HepG2 (cell line): ENCODE measurements around the gene FAM222B. TPM values are rescaled to one million over a fixed set of nuclear protein-coding genes. Genes with fewer than 3 reads are reported as not detected.

Source experiments
- ATAC-seq: fragments of 200-7000 bp; cut with Tn5 transposase; 3 replicates; pipeline ENCODE4 v1.9.1; 2020; ENCODE audit warnings: mild to moderate bottlenecking, moderate library complexity
- BruUV-seq: library from RNA; stranded (reverse); fragments of 400-500 nt; replicated peaks from 2 replicates; lab custom pipeline; 2021; lab: Mats Ljungman, UMichigan
- CTCF ChIA-PET: fragments of 300-600 bp; formaldehyde crosslinking; extraction: SDS; loops from one replicate; lab custom pipeline; 2021; ENCODE audit warnings: low total read pairs, inconsistent platforms, low intra/inter-chr PET ratio; lab: Yijun Ruan, JAX
- POLR2A ChIA-PET: fragments of 350-600 bp; sonication (Branson Sonifier 250); formaldehyde crosslinking; loops from one replicate; lab custom pipeline; 2020; ENCODE audit warnings: antibody characterized with exemption, inconsistent platforms; lab: Yijun Ruan, JAX
- DNase-seq: peaks from one replicate; pipeline ENCODE4 v3.0.0-alpha.2; 2015; ENCODE audit warnings: low spot score
- FAIRE-seq: peaks from 3 replicates; lab custom pipeline; 2011; peaks lifted over from hg19 to GRCh38; lab: Jason Lieb, UNC
- H2AFZ ChIP-seq: one replicate; pipeline ENCODE4 v1.6.1; 2011; ENCODE audit warnings: low read length, inconsistent platforms
- H3K27ac ChIP-seq: fragments of 300-600 bp; 3 replicates; pipeline ENCODE4 v1.8.0; 2011; ENCODE audit warnings: mixed run types, mild to moderate bottlenecking, mixed read lengths, low read length, inconsistent platforms; ENCODE audit not compliant: insufficient read depth; ENCODE audit errors: extremely low read length
- H3K27me3 ChIP-seq, 2 experiments: fragments of 200-600 bp in 1 of 2; 2 replicates in 1 of 2; 3 replicates in 1 of 2; pipeline versions ENCODE4 v1.6.0 to v1.8.0; 2011; ENCODE audit warnings: low read length in 2 of 2, mild to moderate bottlenecking in 2 of 2, moderate library complexity in 2 of 2, inconsistent platforms in 1 of 2; ENCODE audit not compliant: insufficient read depth in 2 of 2, control insufficient read depth in 1 of 2
- H3K36me3 ChIP-seq, 2 experiments: fragments of 200-600 bp in 1 of 2; replicated peaks in 1 of 2; 2 replicates in 1 of 2; 3 replicates in 1 of 2; pipeline versions ENCODE4 v1.5.1 to v1.8.0; 2011; ENCODE audit warnings: low read length in 2 of 2, inconsistent platforms in 1 of 2; ENCODE audit not compliant: insufficient read depth in 2 of 2, control insufficient read depth in 1 of 2
- H3K4me1 ChIP-seq: 2 replicates; pipeline ENCODE4 v1.5.1; 2012; ENCODE audit warnings: low read length, inconsistent platforms; ENCODE audit not compliant: insufficient read depth
- H3K4me2 ChIP-seq: 2 replicates; pipeline ENCODE4 v1.6.0; 2011; ENCODE audit warnings: low read depth, low read length, inconsistent platforms
- H3K4me3 ChIP-seq, 3 experiments: fragments of 200-600 bp in 1 of 3; sonication (generic), shearing (Covaris generic) in 1 of 3; replicated peaks in 1 of 3; 2 replicates each; pipeline ENCODE4 v1.5.1; 2011 to 2016; ENCODE audit warnings: low read length in 3 of 3, inconsistent platforms in 2 of 3, low read depth in 2 of 3, mild to moderate bottlenecking in 2 of 3, control low read depth in 1 of 3, mixed read lengths in 1 of 3; ENCODE audit not compliant: insufficient read depth in 1 of 3
- H3K79me2 ChIP-seq: one replicate; pipeline ENCODE4 v1.6.1; 2011; ENCODE audit warnings: low read length, inconsistent platforms; ENCODE audit not compliant: insufficient read depth
- H3K9ac ChIP-seq: 2 replicates; pipeline ENCODE4 v1.6.0; 2011; ENCODE audit warnings: mild to moderate bottlenecking, low read depth, low read length, inconsistent platforms; ENCODE audit not compliant: insufficient read depth
- H3K9me3 ChIP-seq: 2 replicates; pipeline ENCODE4 v1.5.1; 2012; ENCODE audit warnings: mild to moderate bottlenecking, low read length
- H4K20me1 ChIP-seq: 2 replicates; pipeline ENCODE4 v1.6.0; 2011; ENCODE audit warnings: inconsistent platforms, mild to moderate bottlenecking, low read length, moderate library complexity; ENCODE audit not compliant: insufficient read depth
- CHD4 ChIP-seq: fragments of 200-600 bp; sonication (generic); IDR thresholded peaks from 2 replicates; pipeline ENCODE4 v1.7.0; 2017; ENCODE audit warnings: mild to moderate bottlenecking, low read length, borderline replicate concordance
- IRX3 ChIP-seq: sonication (generic); formaldehyde crosslinking; IDR thresholded peaks from 2 replicates; pipeline ENCODE4 v1.8.1; 2023; ENCODE audit warnings: mild to moderate bottlenecking, low read depth, missing genetic modification reagents, borderline replicate concordance
- PCBP2 ChIP-seq: fragments of 200-400 bp; formaldehyde crosslinking; optimal IDR thresholded peaks from 2 replicates; pipeline ENCODE3; 2018; ENCODE audit warnings: low read length, low read depth; ENCODE audit not compliant: poor library complexity, severe bottlenecking
- POLR2A ChIP-seq, 2 experiments: IDR thresholded peaks; 2 replicates each; pipeline ENCODE4 v1.6.1; 2011; ENCODE audit warnings: low read depth in 2 of 2, low read length in 2 of 2, mild to moderate bottlenecking in 1 of 2, moderate library complexity in 1 of 2; ENCODE audit not compliant: insufficient read depth in 1 of 2
- POLR2G ChIP-seq: fragments of 200-400 bp; formaldehyde crosslinking; IDR thresholded peaks from 2 replicates; pipeline ENCODE4 v1.6.1; 2018; ENCODE audit warnings: mild to moderate bottlenecking, low read depth, low read length, moderate library complexity
- TBP ChIP-seq: sonication (generic); formaldehyde crosslinking; IDR thresholded peaks from 2 replicates; pipeline ENCODE4 v1.5.0; 2020; ENCODE audit warnings: missing genetic modification reagents
- TCF7L2 ChIP-seq: IDR thresholded peaks from 2 replicates; pipeline ENCODE4 v1.6.1; 2011; ENCODE audit warnings: mild to moderate bottlenecking, low read depth, low read length, moderate library complexity
- ZNF230 ChIP-seq: sonication (generic); formaldehyde crosslinking; IDR thresholded peaks from 2 replicates; pipeline ENCODE4 v1.4.0; 2020; ENCODE audit warnings: mild to moderate bottlenecking, missing genetic modification reagents
- ZNF451 ChIP-seq: sonication (generic); formaldehyde crosslinking; IDR thresholded peaks from 2 replicates; pipeline ENCODE4 v1.5.0; 2020; ENCODE audit warnings: mild to moderate bottlenecking, missing genetic modification reagents
- ZNF501 ChIP-seq: sonication (generic); formaldehyde crosslinking; IDR thresholded peaks from 2 replicates; pipeline ENCODE4 v1.5.1; 2020; ENCODE audit warnings: mild to moderate bottlenecking, moderate library complexity, missing genetic modification reagents
- WGBS: methylation state at CpG from one replicate; pipeline ENCODE4 v1.1.6; 2017; ENCODE audit warnings: low lambda C conversion rate; 5-methylcytosine and 5-hydroxymethylcytosine counted together
- in situ Hi-C: cut with HindIII; loops from 2 replicates; pipeline ENCODE4 v1.10.0; 2017; ENCODE audit warnings: low pct_unique_long_range_greater_than_20kb; ENCODE audit not compliant: extremely low pct_ligation_motif_present
- intact Hi-C: fragments of 100-400 bp; cut with micrococcal nuclease; formaldehyde crosslinking; loops from one replicate; pipeline ENCODE4 v1.10.0; 2022; ENCODE audit not compliant: unreplicated experiment
- polyA plus RNA-seq, 8 experiments: library from polyadenylated mRNA; depleted of rRNA in 3 of 8; stranded (reverse) in 7 of 8; unstranded in 1 of 8; fragments of >200 nt; fragmentation: Illumina TruSeq in 4 of 8; extraction: Trizol in 4 of 8; gene quantifications; 2 replicates each; pipeline versions ENCODE4 v1.2.1 to v1.2.3, GENCODE V29; 2011 to 2016; ENCODE audit warnings: low read depth in 4 of 8, missing spikeins in 1 of 8, mixed read lengths in 1 of 8; ENCODE audit not compliant: insufficient read depth in 1 of 8
- total RNA-seq, 5 experiments: library from RNA; depleted of rRNA; stranded (reverse); fragments of >200 nt; fragmentation: Illumina TruSeq; extraction: Trizol; gene quantifications; 2 replicates each; pipeline ENCODE4 v1.2.3, GENCODE V29; 2016; ENCODE audit warnings: low read depth in 1 of 5
- TF ChIP-seq, protein P1 (sequence below): sonication (generic); formaldehyde crosslinking; IDR thresholded peaks from 2 replicates; pipeline ENCODE4 v1.9.0; 2022; ENCODE audit warnings: missing genetic modification reagents, mild to moderate bottlenecking, borderline replicate concordance

The FAM222B gene
- total and polyA plus RNA-seq, 2 of the 13 experiments (the other 11 are each of a cell fraction or from before 2014, with no cell fraction given) = 3.5 to 7.3 TPM

DNA sequence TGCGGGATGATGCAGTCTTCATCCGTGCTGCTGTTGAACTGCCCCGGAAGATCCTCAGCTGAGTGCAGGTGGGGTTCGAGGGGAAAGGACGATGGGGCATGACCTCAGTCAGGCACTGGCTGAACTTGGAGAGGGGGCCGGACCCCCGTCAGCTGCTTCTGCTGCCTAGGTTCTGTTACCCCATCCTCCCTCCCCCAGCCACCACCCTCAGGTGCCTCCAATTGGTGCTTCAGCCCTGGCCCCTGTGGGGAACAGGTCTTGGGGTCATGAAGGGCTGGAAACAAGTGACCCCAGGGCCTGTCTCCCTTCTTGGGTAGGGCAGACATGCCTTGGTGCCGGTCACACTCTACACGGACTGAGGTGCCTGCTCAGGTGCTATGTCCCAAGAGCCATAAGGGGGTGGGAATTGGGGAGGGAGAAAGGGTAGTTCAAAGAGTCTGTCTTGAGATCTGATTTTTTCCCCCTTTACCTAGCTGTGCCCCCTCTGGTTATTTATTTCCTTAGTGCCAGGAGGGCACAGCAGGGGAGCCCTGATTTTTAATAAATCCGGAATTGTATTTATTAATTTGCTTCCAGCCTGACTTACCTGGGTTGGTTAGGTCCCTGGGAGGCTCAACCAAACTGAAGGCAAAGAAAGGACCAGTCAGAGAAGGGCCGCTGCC is 92.9 kb downstream of the FAM222B start:
- TF ChIP-seq PCBP2 (peak; percentile 78), ZNF230 (CRISPR knock-in tag) (no peak), POLR2G (peak; percentile 5; the same call in 1 of the 2 replicates), CHD4 (0 out of 2 replicates have a peak, but pooled peaks have one; percentile 9), TCF7L2 (no peak), IRX3 (CRISPR knock-in tag) (no peak), POLR2A (IDR thresholded peaks at IDR 0.05; ENCODE audit: insufficient read depth in 1 of 2, low read depth in 2 of 2, low read length in 2 of 2) (peak in 1 of 2 experiments; percentile 14; a peak in 1 of 4 replicates), ZNF451 (CRISPR knock-in tag) (no peak), ZNF501 (CRISPR knock-in tag) (peak; percentile 7; the same call in 1 of the 2 replicates), TBP (CRISPR knock-in tag) (no peak)
- TF ChIP-seq, protein P1, sequence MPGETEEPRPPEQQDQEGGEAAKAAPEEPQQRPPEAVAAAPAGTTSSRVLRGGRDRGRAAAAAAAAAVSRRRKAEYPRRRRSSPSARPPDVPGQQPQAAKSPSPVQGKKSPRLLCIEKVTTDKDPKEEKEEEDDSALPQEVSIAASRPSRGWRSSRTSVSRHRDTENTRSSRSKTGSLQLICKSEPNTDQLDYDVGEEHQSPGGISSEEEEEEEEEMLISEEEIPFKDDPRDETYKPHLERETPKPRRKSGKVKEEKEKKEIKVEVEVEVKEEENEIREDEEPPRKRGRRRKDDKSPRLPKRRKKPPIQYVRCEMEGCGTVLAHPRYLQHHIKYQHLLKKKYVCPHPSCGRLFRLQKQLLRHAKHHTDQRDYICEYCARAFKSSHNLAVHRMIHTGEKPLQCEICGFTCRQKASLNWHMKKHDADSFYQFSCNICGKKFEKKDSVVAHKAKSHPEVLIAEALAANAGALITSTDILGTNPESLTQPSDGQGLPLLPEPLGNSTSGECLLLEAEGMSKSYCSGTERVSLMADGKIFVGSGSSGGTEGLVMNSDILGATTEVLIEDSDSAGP (CRISPR knock-in tag) = 0 out of 2 replicates have a peak, but pooled peaks have one; percentile 14
- no peak overlapping the region for H3K4me3 ChIP-seq
- H3K27me3 ChIP-seq = no peaks in the 10 kb centered on the region; a peak in 1 of 5 replicates
- H4K20me1 ChIP-seq = peaks cover 52% of the 10 kb centered on the region
- in situ Hi-C loops = loop anchor here (25.0 kb wide), 1 partner anchor 363 kb away; no protein-coding TSS in a partner anchor
- no peak overlapping the region for H2AFZ ChIP-seq
- peaks cover 28% of the 10 kb centered on the region for H3K79me2 ChIP-seq
- H3K9ac ChIP-seq = no peak overlapping the region
- no peak overlapping the region for H3K4me2 ChIP-seq
- intact Hi-C loops = loop anchor here (1.0 to 2.0 kb wide), 2 partner anchors 22 to 65 kb away; no protein-coding TSS in a partner anchor
- H3K36me3 ChIP-seq = peaks cover 39 to 43% of the 10 kb centered on the region in 2 experiments
- H3K27ac ChIP-seq = peak overlapping the region; percentile 30
- H3K9me3 ChIP-seq = no peaks in the 10 kb centered on the region
- H3K4me1 ChIP-seq = peaks cover 51% of the 10 kb centered on the region
- WGBS = 83% methylated on average over 7 of the region's 11 CpGs
- CTCF ChIA-PET = interaction anchor here (0.7 to 4.1 kb wide), 8 partner anchors 14 to 154 kb away, joined by 3 to 142 read pairs (median 4); partner anchors contain the start of genes BLTP2, DHRS13, NEK8 and TLCD1
- no TSS peak for BruUV-seq
- DNase-seq = no peak
- POLR2A ChIA-PET = interaction anchor here (1.2 to 12.3 kb wide), 4 partner anchors 22 to 104 kb away, joined by 4 to 590 read pairs (median 12); partner anchors contain the start of genes NEK8, PROCA1, RPL23A and TLCD1
- FAIRE-seq = no peak
- ATAC-seq = peak; percentile 1; the same call in 2 of the 3 replicates
